ENCODE results near the gene CASP9. TPM values are rescaled to one million over a fixed set of nuclear protein-coding genes. Genes with fewer than 3 reads are reported as not detected.

Gene CASP9
- total RNA-seq, 1 experiment from 2014 or later, result 15.9 TPM

DNA sequence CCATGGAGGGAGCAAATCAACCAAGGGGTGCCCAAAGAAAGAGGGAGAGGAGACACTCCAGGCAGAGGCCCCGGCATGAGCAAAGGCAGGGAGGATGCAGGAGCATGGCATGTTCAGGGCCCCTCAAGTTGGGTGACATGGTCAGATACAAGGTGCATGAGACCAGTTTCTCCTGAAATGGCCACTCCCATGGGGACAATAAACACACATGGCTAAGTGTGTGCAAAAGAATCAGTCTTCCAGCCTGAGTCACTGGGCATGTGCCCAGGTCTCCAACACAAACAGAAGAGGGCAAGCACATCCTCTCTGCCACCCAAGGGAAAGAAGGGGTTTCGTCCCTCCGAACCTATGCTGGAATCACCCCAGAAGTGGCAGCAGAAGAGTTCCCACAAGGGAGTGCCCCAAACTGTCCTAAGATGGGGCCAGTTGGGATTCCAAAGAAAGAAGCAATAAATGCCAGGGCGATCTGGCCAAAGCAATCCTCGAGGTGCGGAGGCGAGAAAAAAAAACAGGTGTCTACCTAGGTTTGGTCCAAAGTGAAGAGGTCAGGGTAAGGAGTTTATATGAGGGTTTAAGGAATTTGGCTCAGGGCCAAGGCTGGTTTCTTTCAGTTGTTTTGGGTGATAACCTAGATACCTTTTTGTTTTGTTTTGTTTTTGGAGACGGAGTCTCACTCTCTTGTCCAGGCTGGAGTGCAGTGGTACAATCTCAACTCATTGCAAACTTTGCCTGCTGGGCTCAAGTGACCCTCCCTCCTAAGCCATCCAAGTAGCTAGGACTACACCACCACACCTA lies 13.2 kb downstream of the CASP9 start:
- no peak overlapping the region for H2BK20ac ChIP-seq (ENCODE audit: low read depth, low read length, poor library complexity, severe bottlenecking)

More for the DNA sequence above, 13.2 kb downstream of the CASP9 start:
- no peak overlapping the region for H3K56ac ChIP-seq (ENCODE audit: insufficient read length, low read depth, low read length)
- H4K5ac ChIP-seq (ENCODE audit: insufficient read length, low read depth, low read length), result no peak overlapping the region
- peaks cover 11% of the 10 kb centered on the region; the same call in 1 of the 2 replicates for H3K4me1 ChIP-seq (ENCODE audit: insufficient read depth, low read length)
- no peak overlapping the region for H4K8ac ChIP-seq (replicated peaks; ENCODE audit: insufficient read length, low read depth, low read length)
- H3T11ph ChIP-seq (ENCODE audit: low read length), result no peak overlapping the region
- H4K91ac ChIP-seq (ENCODE audit: insufficient read length, low read depth, low read length), result no peak overlapping the region
- DNase-seq, result no peak
- no CpG with 5 or more reads among the region's 8 CpGs for WGBS (ENCODE audit: extremely low coverage, insufficient read length, low lambda C conversion rate)
- H3K27ac ChIP-seq (ENCODE audit: insufficient read length, low read depth, low read length), result no peak overlapping the region
- H2AFZ ChIP-seq (ENCODE audit: low read length), result no peak overlapping the region
- H3K79me1 ChIP-seq (ENCODE audit: insufficient read depth, low read depth, low read length, poor library complexity, severe bottlenecking), result no peaks in the 10 kb centered on the region
- H2AK5ac ChIP-seq (ENCODE audit: insufficient read length, low read length), result no peak overlapping the region
- no peaks in the 10 kb centered on the region for H3K23me2 ChIP-seq (ENCODE audit: insufficient read length, low read depth, low read length, poor library complexity, severe bottlenecking)
- no peaks in the 10 kb centered on the region for H3K9me3 ChIP-seq (ENCODE audit: control insufficient read depth, low read depth, low read length)
- H3K36me3 Mint-ChIP-seq (ENCODE audit: insufficient read depth in 1 of 3, low read depth in 3 of 3), result peaks cover 8 to 32% (median 9%) of the 10 kb centered on the region in 3 experiments; a peak in 6 of 7 replicates
- H3K27me3 ChIP-seq (ENCODE audit: insufficient read depth, low read length), result no peaks in the 10 kb centered on the region
- no peaks in the 10 kb centered on the region for H4K20me1 ChIP-seq (ENCODE audit: control insufficient read depth, insufficient read depth, insufficient read length)
- no peak overlapping the region for H3K4me3 Mint-ChIP-seq
- H3K18ac ChIP-seq (ENCODE audit: insufficient read length, low read depth, low read length), result no peak overlapping the region
- H3K79me2 ChIP-seq (ENCODE audit: insufficient read depth, low read length), result no peaks in the 10 kb centered on the region
- no peaks in the 10 kb centered on the region for H3K27me3 Mint-ChIP-seq (ENCODE audit: low read depth)
- no peak overlapping the region for H2BK15ac ChIP-seq (ENCODE audit: low read depth, low read length)
- no peak overlapping the region for H2BK120ac ChIP-seq (ENCODE audit: low read depth, low read length, poor library complexity, severe bottlenecking)
- no peak overlapping the region for H2BK5ac ChIP-seq (ENCODE audit: insufficient read length, low read length)
- H3K23ac ChIP-seq (ENCODE audit: insufficient read length, low read depth, low read length), result no peak overlapping the region
- H3K9ac ChIP-seq (ENCODE audit: extremely low read depth, insufficient read length, low read length), result no peak overlapping the region
- H3K27ac Mint-ChIP-seq, result peak overlapping the region; percentile 26 to 81 (median 30); a peak in 4 of 7 replicates
- H3K4ac ChIP-seq (ENCODE audit: low read depth, low read length), result no peak overlapping the region
- no peak overlapping the region for H2BK12ac ChIP-seq (ENCODE audit: insufficient read length, low read depth, low read length)
- no peak overlapping the region for H3K4me2 ChIP-seq (ENCODE audit: insufficient read depth, insufficient read length, low read length)
- H3K4me1 Mint-ChIP-seq, result peaks cover 35 to 52% of the 10 kb centered on the region in 2 experiments
- no peak overlapping the region for H3K14ac ChIP-seq (ENCODE audit: insufficient read depth, low read length)
- no peaks in the 10 kb centered on the region for H3K9me3 Mint-ChIP-seq
- TF ChIP-seq, protein P1, sequence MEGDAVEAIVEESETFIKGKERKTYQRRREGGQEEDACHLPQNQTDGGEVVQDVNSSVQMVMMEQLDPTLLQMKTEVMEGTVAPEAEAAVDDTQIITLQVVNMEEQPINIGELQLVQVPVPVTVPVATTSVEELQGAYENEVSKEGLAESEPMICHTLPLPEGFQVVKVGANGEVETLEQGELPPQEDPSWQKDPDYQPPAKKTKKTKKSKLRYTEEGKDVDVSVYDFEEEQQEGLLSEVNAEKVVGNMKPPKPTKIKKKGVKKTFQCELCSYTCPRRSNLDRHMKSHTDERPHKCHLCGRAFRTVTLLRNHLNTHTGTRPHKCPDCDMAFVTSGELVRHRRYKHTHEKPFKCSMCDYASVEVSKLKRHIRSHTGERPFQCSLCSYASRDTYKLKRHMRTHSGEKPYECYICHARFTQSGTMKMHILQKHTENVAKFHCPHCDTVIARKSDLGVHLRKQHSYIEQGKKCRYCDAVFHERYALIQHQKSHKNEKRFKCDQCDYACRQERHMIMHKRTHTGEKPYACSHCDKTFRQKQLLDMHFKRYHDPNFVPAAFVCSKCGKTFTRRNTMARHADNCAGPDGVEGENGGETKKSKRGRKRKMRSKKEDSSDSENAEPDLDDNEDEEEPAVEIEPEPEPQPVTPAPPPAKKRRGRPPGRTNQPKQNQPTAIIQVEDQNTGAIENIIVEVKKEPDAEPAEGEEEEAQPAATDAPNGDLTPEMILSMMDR (conservative IDR thresholded peaks at IDR 0.05), result no peak
